ENCODE measurements around the gene DDIT4. TPM values are rescaled to one million over a fixed set of nuclear protein-coding genes. Genes with fewer than 3 reads are reported as not detected.
"Not testable (repeated sequence)": the region's sequence is repeated elsewhere in the genome, so short reads cannot be mapped to it uniquely, and the experiment has no call there.

DDIT4 gene
- total RNA-seq, 1 donor from 2014 or later = 153 TPM

GRCh38 chr10:72264536-72264935, 9.2 kb upstream of the DDIT4 start:
- no peak overlapping the region for H3K4me3 Mint-ChIP-seq (ENCODE audit: unreplicated experiment)

GRCh38 chr10:72265508-72265907, 8.2 kb upstream of the DDIT4 start:
- no peak overlapping the region for H3K4me3 Mint-ChIP-seq (ENCODE audit: unreplicated experiment)
- H3K9me3 Mint-ChIP-seq (ENCODE audit: unreplicated experiment) = peaks cover 8% of the 10 kb centered on the region
- DNase-seq = no peak
- no peaks in the 10 kb centered on the region for H3K36me3 Mint-ChIP-seq (ENCODE audit: unreplicated experiment)
- no peak for TF ChIP-seq CTCF (IDR thresholded peaks at IDR 0.05; ENCODE audit: partially characterized antibody, unreplicated experiment)
- H3K27me3 Mint-ChIP-seq (ENCODE audit: unreplicated experiment) = peaks cover 1% of the 10 kb centered on the region
- H3K4me1 Mint-ChIP-seq (ENCODE audit: low read depth, unreplicated experiment) = peaks cover 13% of the 10 kb centered on the region
- no peak overlapping the region for H3K27ac Mint-ChIP-seq (ENCODE audit: unreplicated experiment)

More at GRCh38 chr10:72264536-72264935, 9.2 kb upstream of the DDIT4 start:
- H3K36me3 Mint-ChIP-seq (ENCODE audit: unreplicated experiment) = no peaks in the 10 kb centered on the region
- peaks cover 18% of the 10 kb centered on the region for H3K4me1 Mint-ChIP-seq (ENCODE audit: low read depth, unreplicated experiment)
- no peak for DNase-seq
- H3K27me3 Mint-ChIP-seq (ENCODE audit: unreplicated experiment) = peaks cover 1% of the 10 kb centered on the region
- no peak for TF ChIP-seq CTCF (IDR thresholded peaks at IDR 0.05; ENCODE audit: partially characterized antibody, unreplicated experiment)
- peaks cover 6% of the 10 kb centered on the region for H3K9me3 Mint-ChIP-seq (ENCODE audit: unreplicated experiment)
- H3K27ac Mint-ChIP-seq (ENCODE audit: unreplicated experiment) = no peak overlapping the region

DNA sequence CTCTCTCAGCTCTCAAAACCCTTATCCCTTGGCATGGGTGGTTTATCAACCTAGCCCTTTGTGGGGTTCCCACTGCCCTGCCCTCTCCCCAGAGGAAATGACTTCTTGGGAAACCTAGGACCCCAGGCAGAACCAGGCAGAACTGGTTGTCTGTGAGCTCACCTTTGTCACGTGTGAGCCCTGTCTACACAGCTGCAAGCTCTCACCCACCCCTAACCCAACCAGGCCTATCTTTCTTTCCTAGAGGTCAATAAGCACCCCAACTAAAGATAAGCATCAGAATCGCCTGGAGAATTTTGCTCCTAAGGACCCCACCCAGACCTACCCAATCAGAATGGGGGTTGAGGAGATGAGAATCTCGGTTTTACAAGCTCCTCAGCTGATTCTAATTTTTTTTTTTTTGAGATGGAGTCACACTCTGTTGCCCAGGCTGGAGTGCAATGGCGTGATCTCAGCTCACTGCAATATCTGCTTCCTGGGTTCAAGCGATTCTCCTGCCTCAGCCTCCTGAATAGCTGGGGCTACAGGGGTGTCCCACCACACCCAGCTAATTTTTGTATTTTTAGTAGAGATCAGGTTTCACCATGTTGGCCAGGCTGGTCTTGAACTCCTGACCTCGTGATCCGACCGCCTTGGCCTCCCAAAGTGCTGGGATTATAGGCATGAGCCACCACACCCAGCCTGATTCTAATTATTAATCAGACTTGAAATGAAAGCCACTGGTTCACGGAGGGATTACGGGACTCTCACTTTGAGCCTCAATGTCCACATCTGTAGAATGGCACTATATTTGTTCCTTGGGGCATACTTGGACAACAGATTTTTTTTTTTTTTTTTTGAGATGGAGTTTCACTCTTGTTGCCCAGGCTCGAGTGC, 7.5 kb upstream of the DDIT4 start:
- no peak overlapping the region for H3K4me3 Mint-ChIP-seq (ENCODE audit: unreplicated experiment)
- H3K36me3 Mint-ChIP-seq (ENCODE audit: unreplicated experiment) = no peaks in the 10 kb centered on the region
- no peak for DNase-seq
- H3K27me3 Mint-ChIP-seq (ENCODE audit: unreplicated experiment) = peaks cover 1% of the 10 kb centered on the region
- TF ChIP-seq CTCF (IDR thresholded peaks at IDR 0.05; ENCODE audit: partially characterized antibody, unreplicated experiment) = no peak
- peaks cover 5% of the 10 kb centered on the region for H3K9me3 Mint-ChIP-seq (ENCODE audit: unreplicated experiment)
- no peak overlapping the region for H3K27ac Mint-ChIP-seq (ENCODE audit: unreplicated experiment)
- H3K4me1 Mint-ChIP-seq (ENCODE audit: low read depth, unreplicated experiment) = peaks cover 16% of the 10 kb centered on the region

DNA sequence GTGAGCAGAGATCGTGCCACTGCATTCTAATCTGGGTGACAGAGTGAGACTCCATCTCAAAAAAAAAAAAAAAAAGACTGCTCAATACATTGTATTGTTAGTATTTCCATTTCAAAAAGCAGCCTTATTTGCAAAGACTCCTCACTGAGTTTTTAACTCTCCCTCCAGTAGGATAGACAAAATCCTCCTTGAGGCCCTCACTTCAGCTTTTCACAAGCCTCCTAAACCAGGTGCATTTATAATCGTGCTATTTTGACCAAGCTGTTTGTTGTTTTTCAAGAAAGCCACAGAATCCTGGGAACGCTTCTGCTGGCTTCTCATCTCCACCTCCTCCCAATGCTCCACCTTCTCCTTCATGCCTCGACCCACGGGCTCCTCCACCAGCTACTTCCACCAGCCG, 6.3 kb upstream of the DDIT4 start:
- no peak for TF ChIP-seq CTCF (IDR thresholded peaks at IDR 0.05; ENCODE audit: partially characterized antibody, unreplicated experiment)
- Mint-ChIP-seq H3K36me3 (ENCODE audit: unreplicated experiment) (no peaks in the 10 kb centered on the region), H3K27me3 (ENCODE audit: unreplicated experiment) (peaks cover 1% of the 10 kb centered on the region), H3K4me1 (ENCODE audit: low read depth, unreplicated experiment) (peaks cover 13% of the 10 kb centered on the region), H3K4me3 (ENCODE audit: unreplicated experiment) (no peak overlapping the region), H3K27ac (ENCODE audit: unreplicated experiment) (no peak overlapping the region), H3K9me3 (ENCODE audit: unreplicated experiment) (peaks cover 8% of the 10 kb centered on the region)
- no peak for DNase-seq

DNA sequence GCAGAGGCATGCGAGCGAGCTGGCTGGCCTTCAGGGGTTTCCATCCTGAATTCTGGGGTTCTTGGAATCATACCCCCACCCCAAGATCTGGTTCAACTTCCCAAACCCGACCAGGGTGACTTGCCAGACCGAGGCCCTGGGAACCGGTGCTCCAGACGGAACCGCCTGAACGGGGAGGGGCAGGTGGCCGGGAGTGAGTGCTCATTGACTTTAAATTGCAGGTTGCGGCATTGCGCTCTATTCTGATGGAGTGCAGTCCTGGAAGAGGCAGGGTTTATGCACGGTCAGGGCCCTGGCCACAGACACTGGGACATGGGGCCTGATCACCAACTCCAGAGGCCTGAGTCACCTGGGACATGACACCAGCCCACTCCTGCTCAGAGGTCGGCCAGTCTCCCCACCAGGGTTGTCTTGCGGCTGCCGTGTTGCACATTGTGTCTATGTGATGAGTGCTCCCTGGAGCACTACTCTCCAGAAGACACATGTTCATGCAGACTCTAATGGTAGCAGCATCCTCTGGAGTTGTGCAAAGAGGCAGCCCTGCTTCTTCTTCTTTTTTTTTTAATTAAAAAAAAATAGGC, 5.8 kb upstream of the DDIT4 start:
- TF ChIP-seq CTCF (IDR thresholded peaks at IDR 0.05; ENCODE audit: partially characterized antibody, unreplicated experiment) = no peak
- Mint-ChIP-seq H3K36me3 (ENCODE audit: unreplicated experiment) (no peaks in the 10 kb centered on the region), H3K27me3 (ENCODE audit: unreplicated experiment) (peaks cover 3% of the 10 kb centered on the region), H3K4me1 (ENCODE audit: low read depth, unreplicated experiment) (peaks cover 17% of the 10 kb centered on the region), H3K27ac (ENCODE audit: unreplicated experiment) (no peak overlapping the region), H3K4me3 (ENCODE audit: unreplicated experiment) (no peak overlapping the region), H3K9me3 (ENCODE audit: unreplicated experiment) (peaks cover 12% of the 10 kb centered on the region)
- DNase-seq = no peak

GRCh38 chr10:72268475-72269200, 5.1 kb upstream of the DDIT4 start:
- not testable (repeated sequence) for H3K27ac Mint-ChIP-seq (ENCODE audit: unreplicated experiment); H3K27me3 Mint-ChIP-seq (ENCODE audit: unreplicated experiment); H3K36me3 Mint-ChIP-seq (ENCODE audit: unreplicated experiment); DNase-seq; H3K4me3 Mint-ChIP-seq (ENCODE audit: unreplicated experiment)
- Mint-ChIP-seq H3K9me3 (ENCODE audit: unreplicated experiment) (peaks cover 15% of the 10 kb centered on the region), H3K4me1 (ENCODE audit: low read depth, unreplicated experiment) (peaks cover 17% of the 10 kb centered on the region)
